NCI-H2107 (cell line): ENCODE results near the gene VSNL1.

Source experiments
- DNase-seq: peaks from one replicate; lab custom pipeline; 2025; lab: John Stamatoyannopoulos, UW

VSNL1 gene

GRCh38 chr2:17614174-17614930 lies 73.9 kb downstream of the VSNL1 start:
- no peak for DNase-seq

GRCh38 chr2:17615147-17615546 lies 74.7 kb downstream of the VSNL1 start:
- DNase-seq, result no peak

- DNase-seq, result no peak
Measured at GRCh38 chr2:17615728-17616351, 75.3 kb downstream of the VSNL1 start.

- DNase-seq, result no peak
Measured at GRCh38 chr2:17616405-17616804, 75.9 kb downstream of the VSNL1 start.

GRCh38 chr2:17617516-17617915 lies 77.0 kb downstream of the VSNL1 start:
- no peak for DNase-seq

GRCh38 chr2:17617955-17618354 lies 77.5 kb downstream of the VSNL1 start:
- no peak for DNase-seq

GRCh38 chr2:17620280-17620679 lies 79.8 kb downstream of the VSNL1 start:
- no peak for DNase-seq

GRCh38 chr2:17620841-17621240 lies 80.3 kb downstream of the VSNL1 start:
- DNase-seq, result no peak

- DNase-seq, result no peak
Measured at GRCh38 chr2:17621781-17622180, 81.3 kb downstream of the VSNL1 start.

GRCh38 chr2:17625446-17625845 lies 85.0 kb downstream of the VSNL1 start:
- DNase-seq, result no peak

- DNase-seq, result no peak
Measured at GRCh38 chr2:17626986-17627385, 86.5 kb downstream of the VSNL1 start.

- DNase-seq, result no peak
Measured at GRCh38 chr2:17627434-17627833, 86.9 kb downstream of the VSNL1 start.

- no peak for DNase-seq
Measured at GRCh38 chr2:17628349-17629261, 88.1 kb downstream of the VSNL1 start.

GRCh38 chr2:17630089-17630488 lies 89.6 kb downstream of the VSNL1 start:
- DNase-seq, result no peak

- no peak for DNase-seq
Measured at GRCh38 chr2:17634997-17635396, 94.5 kb downstream of the VSNL1 start.

GRCh38 chr2:17636257-17636656 lies 95.8 kb downstream of the VSNL1 start:
- DNase-seq, result no peak

- DNase-seq, result no peak
Measured at GRCh38 chr2:17637131-17637906, 96.8 kb downstream of the VSNL1 start.

- no peak for DNase-seq
Measured at GRCh38 chr2:17638196-17638743, 97.8 kb downstream of the VSNL1 start.

- no peak for DNase-seq
Measured at GRCh38 chr2:17640406-17640805, 99.9 kb downstream of the VSNL1 start.

GRCh38 chr2:17643031-17643615 lies 102.6 kb downstream of the VSNL1 start:
- DNase-seq, result no peak

- no peak for DNase-seq
Measured at GRCh38 chr2:17644997-17645720, 104.7 kb downstream of the VSNL1 start.
